DMS153 (cell line): ENCODE results near the gene UBE2D1.

ENCODE experiments used
- DNase-seq: peaks from one replicate; lab custom pipeline; 2025; lab: John Stamatoyannopoulos, UW

UBE2D1 gene

DNA sequence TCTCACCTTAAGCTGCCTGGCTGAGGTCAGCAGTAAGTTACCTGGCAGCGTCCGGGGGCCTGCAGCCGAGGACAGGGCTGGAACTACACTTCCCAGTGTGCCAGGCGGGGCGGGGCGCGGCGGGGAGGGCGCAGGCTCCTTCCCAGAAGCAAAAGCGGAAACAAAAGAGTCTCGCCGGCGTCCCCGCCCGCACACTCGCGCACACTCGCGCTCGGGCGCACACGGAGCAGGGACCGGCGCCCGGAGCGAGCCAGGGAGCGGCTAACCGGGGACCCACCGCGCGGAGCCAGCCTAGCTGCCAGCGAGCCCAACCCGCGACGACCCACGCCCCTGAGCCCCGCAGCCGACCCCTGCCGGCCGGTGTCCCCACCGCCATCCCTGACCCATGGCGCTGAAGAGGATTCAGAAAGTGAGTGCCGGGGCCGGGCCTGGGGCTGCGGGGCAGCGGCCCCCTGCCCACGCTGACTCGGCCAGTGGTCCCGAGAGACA, at the start of gene UBE2D1:
Gene UBE2D1 (plus strand): TSS at position 190 of the 489 bp plus-strand sequence. CDS start 196 bp downstream, at position 386.
- peak; percentile 74 for DNase-seq

DNA sequence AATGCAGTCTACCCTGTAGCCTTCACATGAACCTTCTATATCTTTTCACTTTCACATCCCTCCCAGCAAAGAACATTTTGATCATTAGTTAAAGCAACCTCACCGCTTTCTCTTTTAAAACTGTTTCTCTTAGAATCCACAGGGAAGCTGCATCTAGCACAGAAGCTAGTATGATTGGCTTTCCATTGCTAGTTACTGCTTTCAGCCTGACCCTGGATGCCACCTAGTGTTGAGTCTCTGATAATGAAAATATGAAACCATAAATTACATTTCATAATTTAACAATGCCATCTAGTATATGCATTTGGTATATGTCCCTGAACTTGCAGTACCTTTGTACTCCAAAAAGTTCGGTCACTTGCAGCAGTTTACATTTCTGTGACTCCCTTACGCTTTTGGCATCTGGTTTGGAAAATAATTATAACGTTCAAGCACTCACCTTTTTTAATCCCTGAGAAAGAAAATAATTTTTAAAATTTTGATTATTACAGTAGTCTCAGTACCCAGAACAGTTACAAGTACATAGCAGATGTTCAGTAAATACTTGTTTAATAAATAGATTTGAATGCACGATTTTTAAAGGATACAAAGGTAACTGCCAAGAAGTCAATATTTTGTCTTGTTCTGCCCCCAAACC, 43.1 kb upstream of the UBE2D1 start:
- DNase-seq, result peak; percentile 54

DNA sequence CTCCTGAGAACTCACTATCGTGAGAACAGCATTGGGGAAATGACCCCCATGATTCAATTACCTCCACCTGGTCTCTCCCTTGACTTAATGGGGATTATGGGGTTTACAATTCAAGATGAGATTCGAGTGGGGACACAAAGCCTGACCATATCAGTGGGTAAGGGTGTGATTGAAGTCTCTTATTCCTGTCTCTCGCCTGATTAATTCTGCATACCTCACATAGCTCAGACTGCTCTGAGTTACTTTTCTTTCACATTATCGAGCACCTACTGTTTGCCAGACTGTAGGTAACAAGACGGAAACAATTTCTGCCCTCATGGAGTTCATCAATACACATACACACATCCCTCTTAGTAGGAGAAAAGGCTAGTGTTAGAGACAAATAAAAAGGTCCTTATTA, 40.8 kb upstream of the UBE2D1 start:
- no peak for DNase-seq

DNA sequence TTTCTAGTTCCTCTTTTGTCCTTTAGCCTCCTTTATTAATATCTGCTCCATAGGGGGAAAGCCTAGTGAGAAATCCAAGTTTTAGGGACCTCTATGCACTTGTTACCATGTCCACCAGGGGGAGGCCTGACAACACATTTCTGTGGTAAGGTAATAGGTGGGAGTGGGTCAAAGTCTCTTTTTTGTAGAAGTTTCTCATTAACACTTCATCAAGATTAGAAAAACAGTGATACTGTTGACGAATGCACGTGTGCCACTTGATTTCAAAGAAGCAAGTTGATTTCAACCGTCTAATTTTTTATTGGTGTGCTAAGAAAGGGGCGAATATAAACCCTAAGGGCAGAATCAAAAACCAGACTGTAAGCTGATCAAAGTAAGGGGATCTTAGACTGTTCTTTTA, 35.2 kb upstream of the UBE2D1 start:
- DNase-seq, result peak; percentile 14

DNA sequence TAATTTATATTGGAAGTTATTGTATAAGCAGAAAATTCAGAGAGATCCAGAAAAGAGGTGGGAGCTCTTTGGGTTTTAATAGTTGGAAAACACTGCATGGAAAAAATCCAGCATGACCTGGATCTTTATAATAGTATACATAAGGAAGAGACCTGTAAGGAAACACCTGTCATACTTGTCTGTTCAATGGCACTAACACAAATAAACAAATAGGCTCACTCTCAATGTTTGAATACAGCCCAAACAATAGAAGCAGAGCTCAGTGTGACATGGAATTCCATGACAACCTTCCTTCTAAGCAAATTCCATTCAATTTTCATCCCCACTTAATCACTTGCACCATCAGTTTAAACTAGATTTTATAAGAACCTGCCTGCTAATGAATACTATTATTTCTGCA, 34.1 kb upstream of the UBE2D1 start:
- DNase-seq, result peak; percentile 57

DNA sequence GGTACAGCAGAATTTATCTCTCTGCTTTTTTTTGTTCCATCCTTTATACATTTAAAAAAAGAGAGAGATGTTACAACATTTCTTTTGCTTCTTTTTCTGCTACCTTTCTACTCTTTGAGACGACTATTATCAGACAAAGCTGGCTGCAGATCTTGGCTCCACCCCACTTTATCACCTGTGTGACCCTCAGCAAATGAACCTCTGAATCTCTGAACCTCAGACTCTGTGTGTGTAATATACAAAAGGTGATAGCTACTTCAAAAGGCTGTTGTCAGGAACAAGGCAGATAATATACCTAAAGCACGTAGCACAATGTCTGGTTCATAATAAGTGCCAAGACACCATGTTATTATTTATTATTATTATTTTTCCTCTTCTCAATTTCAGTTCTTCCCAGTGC, 32.6 kb upstream of the UBE2D1 start:
- DNase-seq, result no peak

DNA sequence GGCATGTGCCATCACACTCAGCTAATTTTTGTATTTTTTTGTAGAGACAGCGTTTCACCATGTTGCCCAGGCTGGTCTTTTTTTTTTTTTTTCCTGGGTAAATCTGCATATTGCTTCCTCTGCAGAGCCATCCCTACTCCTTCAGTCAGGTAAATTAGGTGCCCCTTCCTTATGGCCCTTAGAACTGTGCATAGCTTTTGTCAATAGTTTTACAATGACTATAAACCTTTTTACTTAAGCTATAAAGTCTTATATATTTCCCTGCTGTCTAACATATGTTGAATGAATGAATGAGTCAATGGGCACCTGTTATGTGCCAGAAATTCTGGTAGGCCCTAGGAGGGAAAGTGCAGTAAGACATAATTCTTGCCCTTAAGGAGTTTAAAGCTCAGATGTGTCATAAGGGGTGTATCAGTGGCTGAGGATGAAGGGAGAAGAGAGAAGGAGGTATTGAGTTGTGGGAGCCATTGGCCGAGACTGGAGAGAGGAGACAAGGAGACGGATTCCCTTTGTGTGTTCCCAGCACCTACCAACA, 30.6 kb upstream of the UBE2D1 start:
- no peak for DNase-seq

DNA sequence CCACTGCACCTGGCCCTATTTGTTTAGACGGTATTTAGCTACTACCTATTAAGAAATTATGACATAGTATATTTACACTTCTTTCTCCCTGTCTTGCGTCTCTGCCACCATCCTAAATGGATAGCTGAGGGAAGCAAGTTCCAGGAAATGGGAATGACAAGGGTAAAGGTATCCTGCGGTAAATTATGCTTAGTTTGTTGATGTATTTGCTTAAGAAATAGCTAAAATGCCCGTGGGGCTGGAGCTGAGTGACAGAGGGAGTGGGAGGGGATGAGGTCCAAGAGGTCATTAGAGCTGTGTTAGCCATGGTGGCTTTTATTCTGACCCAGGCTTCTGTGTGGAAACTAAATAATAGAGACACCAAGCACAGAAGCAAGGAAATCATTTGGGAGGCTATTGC, 29.0 kb upstream of the UBE2D1 start:
- DNase-seq, result peak; percentile 37

DNA sequence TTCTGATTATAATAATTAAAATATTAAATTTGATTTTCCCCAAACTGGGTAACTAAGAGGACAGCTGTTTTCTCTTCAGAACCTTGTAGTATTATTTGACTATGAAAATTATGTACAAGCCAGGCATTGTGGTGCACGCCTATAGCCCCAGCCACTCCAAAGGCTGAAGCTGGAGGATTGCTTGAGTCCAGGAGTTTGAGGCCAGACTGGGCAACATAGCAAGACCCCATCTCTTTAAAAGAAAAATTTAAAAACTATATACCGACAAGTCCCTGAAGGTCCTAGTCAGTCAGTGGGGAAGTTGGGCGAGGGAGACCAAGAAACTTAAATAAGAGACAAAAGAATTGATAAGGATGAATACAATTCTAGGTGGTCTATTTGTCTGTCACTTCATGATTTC, 27.1 kb upstream of the UBE2D1 start:
- no peak for DNase-seq

DNA sequence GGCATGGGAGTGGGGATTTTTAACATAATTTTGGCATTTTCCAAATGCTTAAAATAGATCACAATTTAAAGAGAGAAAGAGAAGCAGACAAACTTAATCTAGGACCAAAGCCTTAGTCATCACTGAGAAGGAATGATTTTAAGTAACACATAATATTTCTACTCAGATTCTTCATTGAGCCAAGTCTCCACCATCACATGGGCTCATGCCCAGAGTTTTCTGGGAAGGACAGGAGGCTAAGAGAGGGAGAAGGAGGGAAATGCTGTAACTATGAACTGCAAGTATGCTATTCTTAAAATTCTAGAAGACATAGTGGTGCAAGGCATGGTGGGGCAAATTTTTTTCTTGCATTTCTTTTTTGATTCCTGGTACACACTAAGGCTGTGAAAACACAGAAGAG, 23.8 kb upstream of the UBE2D1 start:
- DNase-seq, result no peak

DNA sequence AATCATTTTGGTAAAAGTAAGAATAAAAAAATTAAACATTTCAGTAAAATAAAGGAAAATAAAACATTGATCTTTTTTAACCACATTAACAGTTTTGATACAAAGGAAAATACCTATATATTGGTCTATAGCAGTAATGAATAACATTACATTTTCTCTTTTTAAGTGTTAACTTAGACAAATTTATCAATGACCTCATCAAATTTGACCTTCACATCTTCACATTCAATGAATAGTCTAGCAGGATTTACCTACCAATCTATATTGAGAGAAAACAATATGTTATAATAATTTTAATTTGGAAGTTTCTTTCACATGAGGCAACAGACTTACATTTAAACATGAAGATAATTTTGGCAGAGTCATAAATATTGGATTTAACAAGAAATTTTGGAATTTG, 17.9 kb upstream of the UBE2D1 start:
- no peak for DNase-seq

DNA sequence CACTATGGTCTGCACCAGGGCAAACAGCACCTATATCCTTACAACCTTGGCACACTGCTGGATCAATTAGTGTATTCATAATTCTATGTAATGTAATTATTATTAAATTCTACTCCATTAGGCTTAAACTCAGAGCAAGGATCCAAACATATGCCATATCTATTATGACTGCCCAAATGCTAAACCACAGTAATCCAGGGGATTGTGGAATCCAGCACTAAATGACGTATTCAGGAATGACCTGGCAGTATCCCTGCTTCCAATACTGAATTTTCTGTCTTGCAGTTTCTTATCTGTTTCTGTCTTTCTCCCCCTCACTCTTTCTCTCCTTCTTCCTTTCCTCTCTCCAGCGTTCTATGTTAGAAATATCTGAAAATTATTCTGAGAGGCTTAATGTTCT, 16.5 kb upstream of the UBE2D1 start:
- DNase-seq, result no peak

DNA sequence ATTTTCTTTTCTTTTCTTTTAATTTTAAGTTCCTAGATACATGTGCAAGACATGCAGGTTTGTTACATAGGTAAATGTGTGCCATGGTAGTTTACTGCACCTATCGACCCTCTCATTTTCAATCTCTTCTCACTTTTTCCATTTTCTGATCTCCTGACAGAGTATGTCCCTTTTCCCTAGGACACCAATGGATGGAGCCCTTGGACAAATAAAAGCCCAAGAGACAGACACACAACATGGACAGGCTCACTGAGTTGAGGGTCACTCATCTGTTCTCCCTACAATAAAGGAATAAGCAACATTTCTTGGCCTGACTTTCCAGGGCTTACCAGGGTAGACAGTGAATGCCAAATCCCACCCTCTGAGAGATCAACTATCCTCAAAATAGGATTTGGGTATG, 15.2 kb upstream of the UBE2D1 start:
- DNase-seq, result no peak

DNA sequence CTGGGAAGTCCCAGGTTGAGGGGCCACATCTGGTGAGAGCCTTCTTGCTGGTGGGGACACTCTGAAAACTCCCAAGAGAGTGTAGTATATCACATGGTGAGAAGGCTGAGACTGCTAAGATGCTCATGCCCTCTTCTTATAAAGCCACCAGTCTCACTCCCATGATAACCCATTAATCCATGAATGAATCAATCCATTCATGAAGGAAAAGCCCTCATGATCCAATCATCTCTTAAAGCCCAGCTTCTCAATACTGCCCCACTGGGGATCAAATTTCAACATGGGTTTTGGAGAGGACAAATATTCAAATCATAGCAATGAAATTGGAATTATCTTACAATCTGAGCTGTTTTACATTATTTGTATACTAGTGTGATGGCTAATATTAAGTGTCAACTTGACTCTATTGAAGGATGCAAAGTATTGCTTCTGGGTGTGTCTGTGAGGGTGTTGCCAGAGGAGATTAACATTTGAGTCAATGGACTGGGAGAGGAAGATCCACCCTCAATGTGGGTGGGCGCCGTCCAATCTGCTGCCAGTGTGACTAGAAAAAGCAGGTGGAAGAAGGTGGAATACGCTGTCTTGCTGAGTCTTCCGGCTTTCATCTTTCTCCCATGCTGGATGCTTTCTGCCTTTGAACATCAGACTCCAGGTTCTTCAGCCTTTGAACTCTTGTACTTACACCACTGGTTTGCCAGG, 14.3 kb upstream of the UBE2D1 start:
- no peak for DNase-seq

DNA sequence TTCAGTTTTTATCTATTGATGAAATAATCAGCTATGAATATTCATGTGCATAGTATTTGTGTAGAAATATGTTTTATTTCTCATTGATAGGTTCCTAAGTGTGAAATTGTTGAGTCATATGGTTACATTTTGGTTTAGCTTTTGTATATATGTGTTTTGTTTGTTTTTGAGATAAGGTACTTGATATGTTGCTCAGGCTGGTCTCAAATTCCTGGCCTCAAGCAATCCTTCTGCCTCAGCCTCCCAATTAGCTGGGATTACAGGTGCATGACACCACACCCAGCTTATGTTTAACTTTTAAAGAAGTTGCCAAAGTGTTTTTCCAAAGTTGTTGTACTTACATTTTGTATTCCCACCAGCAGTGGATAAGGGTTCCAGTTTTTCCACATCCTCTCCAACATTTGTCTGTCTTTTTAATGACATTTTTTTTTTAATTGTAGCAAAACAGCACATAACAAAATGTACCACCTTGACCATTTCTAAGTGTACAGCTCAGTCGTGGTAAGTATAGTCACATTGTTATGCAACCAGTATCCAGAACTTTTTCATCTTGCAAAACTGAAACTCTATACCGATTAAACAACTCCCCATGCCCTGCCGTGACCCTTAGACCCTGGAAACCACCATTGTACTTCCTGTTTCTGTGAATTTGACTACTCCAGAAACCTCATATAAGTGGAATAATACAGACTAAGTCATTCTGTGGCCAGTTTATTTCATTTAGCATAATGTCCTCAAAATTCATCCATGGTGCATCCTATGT, 12.6 kb upstream of the UBE2D1 start:
- no peak for DNase-seq

DNA sequence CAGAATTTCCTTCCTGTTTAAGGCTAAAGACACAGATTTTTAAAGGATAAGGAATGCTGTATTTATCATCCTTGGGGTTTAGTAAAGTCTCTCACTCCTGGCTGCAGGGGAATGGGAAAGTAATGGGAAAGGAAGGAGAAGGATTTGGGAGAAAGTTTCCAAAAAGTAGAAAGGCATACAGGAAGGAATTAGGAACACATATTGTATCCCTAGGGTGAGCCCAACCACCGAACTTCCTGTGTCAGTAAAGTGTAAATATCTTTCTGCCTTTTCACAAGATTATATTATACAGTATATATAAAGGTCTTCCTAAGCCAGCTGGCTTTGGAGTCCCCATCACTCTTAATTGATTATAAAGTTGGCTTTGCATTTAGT, 12.0 kb upstream of the UBE2D1 start:
- DNase-seq, result no peak

DNA sequence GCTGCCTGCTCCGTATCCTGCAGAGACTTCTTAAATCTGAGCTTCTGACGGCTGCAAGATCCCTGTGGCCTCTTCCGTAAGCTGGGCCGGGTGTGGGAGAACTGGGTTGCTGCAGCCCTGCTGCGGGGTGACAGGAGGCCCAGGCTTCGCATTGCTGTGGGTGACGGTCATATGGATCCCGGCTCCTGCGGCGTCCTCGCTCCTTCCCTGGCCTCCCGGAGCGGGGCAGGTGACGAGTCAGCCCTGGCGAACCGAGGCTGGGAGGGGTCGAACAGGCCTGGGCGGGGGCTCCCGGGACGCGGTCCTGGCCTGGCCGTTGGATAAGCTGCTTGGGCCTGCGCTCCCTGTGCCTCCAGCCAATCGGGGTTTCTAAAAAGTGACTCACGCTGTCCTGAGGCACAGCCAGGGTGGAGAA, 7.8 kb upstream of the UBE2D1 start:
- DNase-seq, result no peak

DNA sequence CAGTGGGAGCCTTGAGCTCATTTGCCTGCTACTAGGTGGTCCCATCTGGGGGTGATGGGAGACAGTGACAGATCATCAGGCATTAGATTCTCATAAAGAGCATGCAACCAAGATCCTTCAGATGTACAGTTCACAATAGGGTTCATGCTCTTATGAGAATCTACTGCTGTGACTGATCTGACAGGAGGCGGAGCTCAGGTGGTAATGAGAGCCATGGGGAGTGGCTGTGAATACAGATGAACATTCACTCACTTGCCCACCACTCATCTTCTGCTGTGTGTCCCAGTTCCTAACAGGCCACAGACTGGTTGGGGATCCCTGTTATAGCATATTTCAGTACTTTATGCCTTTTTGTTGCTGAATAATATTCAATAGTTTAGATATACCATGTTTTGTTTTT, 6.6 kb upstream of the UBE2D1 start:
- DNase-seq, result no peak

DNA sequence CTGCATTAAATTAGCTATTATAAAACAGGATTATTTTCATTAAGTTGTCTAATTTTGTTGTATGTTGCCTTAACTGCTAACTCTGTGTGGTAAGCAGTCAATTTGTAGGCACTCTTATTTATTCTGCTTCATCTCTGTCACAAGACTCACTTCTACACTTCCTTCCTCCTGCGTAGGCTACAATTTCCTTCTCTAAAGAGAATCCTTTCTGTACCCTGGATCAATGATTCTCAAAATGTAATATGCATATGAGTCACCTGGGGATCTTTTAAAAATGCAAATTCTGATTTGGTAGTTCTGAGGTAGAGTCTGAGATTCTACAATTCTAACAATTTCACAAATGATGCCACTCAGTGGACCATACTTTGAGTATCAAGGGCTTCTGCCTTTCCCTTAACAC, 4.4 kb upstream of the UBE2D1 start:
- no peak for DNase-seq

DNA sequence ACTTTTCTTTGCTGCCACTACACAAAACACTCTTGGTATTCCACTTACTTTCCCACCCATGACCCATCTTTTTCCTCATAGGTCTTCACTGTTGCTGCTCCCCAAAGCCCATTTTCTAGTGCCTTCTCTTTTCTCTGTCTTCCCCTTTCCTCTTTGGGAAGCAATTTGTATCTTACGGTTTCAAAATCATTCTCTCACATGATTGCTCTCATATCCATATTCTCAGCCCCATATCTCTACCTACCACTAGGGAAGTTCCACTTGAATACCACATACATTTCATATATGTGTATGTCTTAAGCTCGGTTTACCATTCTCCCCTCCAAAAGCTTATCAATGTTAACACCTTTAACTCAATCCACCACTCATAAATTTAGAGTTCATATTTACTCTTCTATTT, 3.2 kb upstream of the UBE2D1 start:
- no peak for DNase-seq

DNA sequence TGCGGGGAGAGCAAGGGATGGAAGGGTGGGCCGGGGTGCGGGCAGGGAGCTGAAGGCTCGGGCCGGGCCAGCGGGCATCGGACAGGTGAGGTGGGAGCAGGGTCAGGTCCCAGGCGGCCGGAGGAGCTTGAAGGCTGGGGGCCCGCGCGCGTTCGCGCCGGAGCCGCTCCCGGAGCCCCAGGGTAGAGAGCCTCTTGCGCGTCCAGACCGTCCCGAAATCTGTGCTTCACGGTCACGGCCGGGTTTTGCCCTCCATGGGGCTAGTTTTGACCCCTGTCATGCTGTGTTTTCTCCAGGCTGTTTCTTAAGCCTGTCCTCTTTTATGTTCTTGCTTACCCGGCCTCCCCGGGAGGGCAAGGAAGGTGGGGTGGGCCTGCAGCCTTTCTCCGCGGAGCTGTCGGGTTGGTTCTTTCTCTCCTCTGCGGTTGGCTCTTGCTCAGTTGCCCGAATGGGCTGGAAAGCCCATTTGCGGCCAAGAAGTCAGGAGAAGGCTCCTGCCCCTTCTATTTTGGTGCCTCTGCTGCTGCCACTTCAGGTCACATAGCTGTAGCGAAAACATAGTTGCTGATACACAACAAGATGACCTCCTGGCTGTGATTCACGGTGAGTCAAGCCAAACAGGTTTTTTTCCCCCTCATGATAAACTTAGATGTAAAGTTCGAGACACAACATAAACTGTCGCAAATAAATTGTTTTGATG, 650 bp downstream of the UBE2D1 start:
- no peak for DNase-seq

DNA sequence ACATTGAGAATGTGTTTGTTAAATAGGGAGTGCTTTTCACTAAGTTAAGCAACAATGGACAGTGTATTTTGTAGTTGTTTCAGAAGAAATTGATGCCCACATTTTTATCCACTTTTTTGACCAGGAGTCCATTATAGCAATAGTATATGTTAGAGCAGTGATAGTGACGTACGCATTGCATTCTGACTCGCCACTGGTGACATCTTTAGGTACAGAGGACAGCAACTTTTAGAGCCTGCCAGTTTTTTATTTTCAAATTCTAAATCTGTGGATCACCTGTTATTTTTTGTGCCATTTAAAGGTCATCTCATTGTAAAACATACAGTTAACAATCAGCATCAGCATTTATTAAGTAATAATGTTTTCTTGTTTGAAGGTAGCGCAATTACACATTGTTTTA, 1.4 kb downstream of the UBE2D1 start:
- no peak for DNase-seq
